Stomach (tissue), 9 donors: ENCODE results near the gene PDILT. TPM values are rescaled to one million over a fixed set of nuclear protein-coding genes. Genes with fewer than 3 reads are reported as not detected.
"Not testable (repeated sequence)": the region's sequence is repeated elsewhere in the genome, so short reads cannot be mapped to it uniquely, and the experiment has no call there.

Source experiments
- DNase-seq, 2 donors: peaks; one replicate each; pipeline versions ENCODE4 v3.0.0 to v3.0.0-alpha.2; 2013 to 2019
- H3K27ac ChIP-seq, 5 donors: fragments of 200-600 bp in 4 of 5; sonication (generic) in 4 of 5; one replicate each; pipeline ENCODE4 v1.5.1; 2013 to 2019; ENCODE audit warnings: mild to moderate bottlenecking in 1 of 5, moderate library complexity in 1 of 5
- H3K27me3 ChIP-seq, 3 donors: fragments of 200-600 bp; sonication (generic); one replicate each; pipeline ENCODE4 v1.5.1; 2017 to 2019; ENCODE audit warnings: mixed run types in 1 of 3
- H3K36me3 ChIP-seq, 4 donors: fragments of 200-600 bp; sonication (generic); 1 replicate in 3 of 4; 2 replicates in 1 of 4; pipeline ENCODE4 v1.5.1; 2016 to 2019
- H3K4me1 ChIP-seq, 4 donors: fragments of 200-600 bp; sonication (generic); one replicate each; pipeline ENCODE4 v1.5.1; 2016 to 2019
- H3K4me3 ChIP-seq, 4 donors: fragments of 200-600 bp; sonication (generic) in 3 of 4; one replicate each; pipeline ENCODE4 v1.5.1; 2016 to 2019; ENCODE audit warnings: mild to moderate bottlenecking in 1 of 4
- H3K9me3 ChIP-seq, 4 donors: fragments of 200-600 bp; sonication (generic); one replicate each; pipeline ENCODE4 v1.5.1; 2016 to 2019
- EP300 ChIP-seq: sonication (generic); formaldehyde crosslinking; IDR thresholded peaks from one replicate; pipeline ENCODE4 v1.6.1; 2017; ENCODE audit warnings: antibody characterized with exemption
- POLR2A ChIP-seq, 4 donors: fragments of 450-650 bp; IDR thresholded peaks; one replicate each; pipeline ENCODE4 v1.6.1; 2016; ENCODE audit warnings: antibody characterized with exemption in 4 of 4, control low read depth in 2 of 4, mild to moderate bottlenecking in 1 of 4, moderate library complexity in 1 of 4
- POLR2AphosphoS5 ChIP-seq, 3 donors: sonication (generic); formaldehyde crosslinking; IDR thresholded peaks; one replicate each; pipeline ENCODE4 v1.6.1; 2016; ENCODE audit warnings: antibody characterized with exemption in 3 of 3
- WGBS, 5 donors: extraction: QIAGEN DNeasy Blood & Tissue Kit in 3 of 5; methylation state at CpG; one replicate each; pipeline versions ENCODE4 v1.1.5 to v1.1.7; 2013 to 2018; 5-methylcytosine and 5-hydroxymethylcytosine counted together
- intact Hi-C: fragments of 100-400 bp; cut with DNase I; formaldehyde crosslinking; loops from one replicate; pipeline ENCODE4 v1.15.1; 2023; ENCODE audit warnings: low total_unique reads
- polyA plus RNA-seq, 3 donors: library from polyadenylated mRNA; stranded (reverse); fragments of 200-250 nt; gene quantifications; one replicate each; pipeline ENCODE4 v1.2.3, GENCODE V29; 2013
- total RNA-seq, 5 donors: library from RNA; depleted of rRNA; stranded (reverse); fragments of >200 nt; gene quantifications; one replicate each; pipeline versions ENCODE4 v1.1.0 to v1.2.3, GENCODE V29; 2014 to 2016
- TF ChIP-seq, protein P1 (sequence below), 7 experiments: fragments of 450-650 bp in 4 of 7; fragments of 200-600 bp in 3 of 7; sonication (generic) in 3 of 7; IDR thresholded peaks; one replicate each; pipeline ENCODE4 v1.5.1; 2016 to 2019; ENCODE audit warnings: antibody characterized with exemption in 7 of 7, control low read depth in 2 of 7, mild to moderate bottlenecking in 1 of 7
- donor health status: healthy with polysubstance abuse.
- donor health status: Bipolar disorder and iron deficiency.
- donor health status: healthy.

The PDILT gene
- total and polyA plus RNA-seq, 8 donors, result 0.37 to 150 (median 34.8) TPM; not detected in 1

DNA sequence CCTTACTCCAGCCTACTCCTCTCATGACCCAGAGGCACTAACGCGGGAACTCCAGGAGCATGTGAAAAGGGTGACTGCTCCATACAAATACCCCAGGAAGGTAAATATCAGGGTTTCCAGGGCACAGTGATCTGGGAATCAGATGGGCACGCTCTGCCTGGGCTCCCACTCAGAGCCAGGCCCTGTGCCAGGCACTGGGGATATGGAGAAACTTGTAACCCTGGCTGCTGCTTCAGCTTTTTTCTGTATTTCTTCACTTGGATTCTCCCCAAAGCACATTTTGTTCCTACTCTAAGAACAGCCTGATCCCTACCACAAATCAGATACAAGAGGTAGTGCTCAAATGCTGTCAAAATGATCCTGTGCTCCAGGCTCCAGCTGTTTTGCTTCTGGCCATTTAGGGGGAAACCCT is 35.3 kb upstream of the PDILT start:
- 9 to 57% (median 28%) methylated on average over 3 of the region's 3 CpGs for WGBS, 5 donors
- H3K36me3 ChIP-seq, H3K27me3 ChIP-seq, H3K4me3 ChIP-seq, H3K9me3 ChIP-seq, intact Hi-C loops: not testable (repeated sequence)
- H3K4me1 ChIP-seq, result peaks cover 0 to 12% (median 8%) of the 10 kb centered on the region in 4 donors
- TF ChIP-seq POLR2AphosphoS5 (IDR thresholded peaks at IDR 0.05) (peak in 1 of 3 donors; percentile 50), EP300 (peak; percentile 87)
- peak overlapping the region; percentile 24 to 77 (median 69) for H3K27ac ChIP-seq
- DNase-seq, result peak; percentile 13 to 80

GRCh38 chr16:20438950-20439349 is 34.4 kb upstream of the PDILT start:
- DNase-seq, intact Hi-C loops, H3K36me3 ChIP-seq, H3K9me3 ChIP-seq, H3K27me3 ChIP-seq, H3K4me3 ChIP-seq: not testable (repeated sequence)
- Histone ChIP-seq H3K27ac (peak overlapping the region in 3 of 5 donors; percentile 69 to 77 (median 74)), H3K4me1 (peaks cover 0 to 12% (median 8%) of the 10 kb centered on the region in 4 donors)
- 0 to 90% (median 71%) methylated on average over 1 to 2 of the region's 2 CpGs for WGBS, 5 donors

DNA sequence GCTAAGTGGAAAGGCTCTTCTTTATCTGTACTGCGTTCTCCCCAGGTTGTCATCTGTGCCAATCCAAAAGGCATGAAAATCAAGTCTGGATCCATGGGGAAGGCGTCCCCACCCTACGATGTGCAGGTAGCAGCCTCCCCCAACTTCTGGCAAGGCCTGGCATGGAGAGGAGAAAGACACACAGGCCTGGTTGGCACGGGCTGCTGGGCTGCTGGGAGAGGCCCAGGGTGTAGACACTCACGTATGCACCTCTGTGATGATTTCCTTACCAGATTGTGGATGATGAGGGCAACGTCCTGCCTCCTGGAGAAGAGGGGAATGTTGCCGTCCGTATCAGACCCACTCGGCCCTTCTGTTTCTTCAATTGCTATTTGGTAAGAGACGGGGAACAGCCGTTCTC is 26.4 kb upstream of the PDILT start:
- Histone ChIP-seq H3K27me3 (no peaks in the 10 kb centered on the region), H3K9me3 (no peaks in the 10 kb centered on the region), H3K27ac (no peak overlapping the region), H3K4me3 (no peak overlapping the region), H3K36me3 (no peaks in the 10 kb centered on the region), H3K4me1 (no peaks in the 10 kb centered on the region)
- intact Hi-C loops, result no loop called here
- no peak for DNase-seq
- WGBS, 5 donors, result 70 to 76% (median 70%) methylated on average over 8 to 11 of the region's 11 CpGs
- no peak for TF ChIP-seq EP300
- TF ChIP-seq POLR2A (IDR thresholded peaks at IDR 0.05), result no peak
- TF ChIP-seq, protein P1, sequence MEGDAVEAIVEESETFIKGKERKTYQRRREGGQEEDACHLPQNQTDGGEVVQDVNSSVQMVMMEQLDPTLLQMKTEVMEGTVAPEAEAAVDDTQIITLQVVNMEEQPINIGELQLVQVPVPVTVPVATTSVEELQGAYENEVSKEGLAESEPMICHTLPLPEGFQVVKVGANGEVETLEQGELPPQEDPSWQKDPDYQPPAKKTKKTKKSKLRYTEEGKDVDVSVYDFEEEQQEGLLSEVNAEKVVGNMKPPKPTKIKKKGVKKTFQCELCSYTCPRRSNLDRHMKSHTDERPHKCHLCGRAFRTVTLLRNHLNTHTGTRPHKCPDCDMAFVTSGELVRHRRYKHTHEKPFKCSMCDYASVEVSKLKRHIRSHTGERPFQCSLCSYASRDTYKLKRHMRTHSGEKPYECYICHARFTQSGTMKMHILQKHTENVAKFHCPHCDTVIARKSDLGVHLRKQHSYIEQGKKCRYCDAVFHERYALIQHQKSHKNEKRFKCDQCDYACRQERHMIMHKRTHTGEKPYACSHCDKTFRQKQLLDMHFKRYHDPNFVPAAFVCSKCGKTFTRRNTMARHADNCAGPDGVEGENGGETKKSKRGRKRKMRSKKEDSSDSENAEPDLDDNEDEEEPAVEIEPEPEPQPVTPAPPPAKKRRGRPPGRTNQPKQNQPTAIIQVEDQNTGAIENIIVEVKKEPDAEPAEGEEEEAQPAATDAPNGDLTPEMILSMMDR (IDR thresholded peaks at IDR 0.05), result no peak
- no peak for TF ChIP-seq POLR2AphosphoS5 (IDR thresholded peaks at IDR 0.05)

DNA sequence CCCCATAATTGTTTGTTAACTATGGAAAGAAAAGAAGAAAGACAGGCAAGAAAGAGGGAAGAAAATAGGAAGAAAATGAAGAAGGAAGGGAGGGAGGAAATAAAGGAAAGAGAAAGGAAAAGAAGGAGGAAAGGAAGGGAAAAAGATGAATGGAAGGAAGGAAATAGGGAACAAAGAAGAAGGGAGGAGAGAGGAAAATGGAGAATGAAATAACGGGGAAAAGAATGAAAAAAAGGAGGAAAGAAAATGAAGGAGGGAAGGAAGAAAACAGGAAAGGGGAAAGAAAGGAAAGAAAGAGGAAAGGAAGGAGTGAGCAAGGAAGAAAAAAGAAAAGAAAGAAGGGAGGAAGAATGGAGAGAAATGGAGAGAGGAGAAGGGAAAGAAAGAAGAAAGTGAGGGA is 25.9 kb upstream of the PDILT start:
- H3K4me3 ChIP-seq, H3K36me3 ChIP-seq, intact Hi-C loops, H3K27ac ChIP-seq, H3K4me1 ChIP-seq, H3K9me3 ChIP-seq, H3K27me3 ChIP-seq, DNase-seq: not testable (repeated sequence)
- 74 to 94% (median 86%) methylated on average over 1 of the region's 1 CpG for WGBS, 5 donors

DNA sequence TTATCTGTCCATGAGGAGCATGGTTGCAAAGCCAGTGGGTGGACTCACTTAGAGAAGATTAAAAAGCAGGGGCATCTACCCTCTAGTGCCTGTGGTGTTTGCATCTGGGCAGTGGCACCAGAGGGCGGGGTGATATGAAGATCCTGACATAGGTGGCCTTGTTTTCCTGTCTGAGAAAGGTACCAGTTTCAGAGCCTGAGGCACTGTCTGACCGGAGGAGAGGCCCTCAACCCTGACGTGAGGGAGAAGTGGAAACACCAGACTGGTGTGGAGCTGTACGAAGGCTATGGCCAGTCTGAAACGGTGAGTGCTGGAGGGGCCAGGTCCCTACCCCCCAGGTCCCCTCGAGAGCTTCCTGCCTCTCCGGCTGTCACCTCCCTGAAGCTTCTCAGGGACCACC is 25.0 kb upstream of the PDILT start:
- H3K4me1 ChIP-seq, DNase-seq, H3K27me3 ChIP-seq, H3K36me3 ChIP-seq, H3K27ac ChIP-seq, intact Hi-C loops, H3K4me3 ChIP-seq, H3K9me3 ChIP-seq: not testable (repeated sequence)
- 72 to 85% (median 84%) methylated on average over 7 of the region's 7 CpGs for WGBS, 5 donors

- 46 to 77% (median 70%) methylated on average over 2 of the region's 2 CpGs for WGBS, 5 donors
- DNase-seq, H3K4me1 ChIP-seq, H3K27me3 ChIP-seq, H3K4me3 ChIP-seq, H3K9me3 ChIP-seq, H3K27ac ChIP-seq, intact Hi-C loops, H3K36me3 ChIP-seq: not testable (repeated sequence)
Observed at GRCh38 chr16:20427401-20427797, 22.9 kb upstream of the PDILT start.

DNA sequence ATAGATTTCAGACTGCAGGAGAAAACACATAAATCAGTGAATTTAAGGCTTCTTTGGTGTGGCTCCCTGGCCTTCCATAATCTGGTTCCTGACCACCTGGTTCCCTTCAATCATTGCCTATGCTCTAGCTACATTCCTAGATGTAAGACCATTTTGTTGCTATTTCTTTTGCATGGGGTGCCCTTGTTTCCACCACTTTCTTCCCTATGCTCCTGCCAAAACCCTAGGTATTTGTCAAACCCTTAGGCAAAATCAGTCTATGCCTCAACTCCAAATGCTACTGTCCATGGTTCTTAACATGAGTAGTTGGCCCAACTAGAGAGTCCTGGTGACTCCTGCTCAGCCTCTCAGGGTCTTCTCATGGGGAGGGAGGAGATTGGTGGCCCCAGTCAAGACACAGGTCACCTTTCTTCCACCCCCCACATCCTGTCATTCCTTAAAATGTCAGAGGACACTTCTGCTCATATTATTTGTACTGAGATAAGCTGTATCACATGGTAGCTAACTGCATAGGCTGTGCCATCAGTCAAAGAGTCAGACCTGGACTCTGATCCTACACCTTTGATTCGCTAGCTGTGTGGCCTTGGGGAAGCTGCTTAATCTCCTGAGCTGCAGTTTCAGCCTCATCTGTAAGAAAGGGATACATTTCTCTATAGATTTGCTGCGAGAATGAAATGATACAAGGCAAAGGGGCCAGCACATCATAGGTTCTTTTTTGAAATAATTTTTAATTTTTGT is 19.8 kb upstream of the PDILT start:
- DNase-seq, result no peak
- no peaks in the 10 kb centered on the region for H3K4me1 ChIP-seq
- H3K27ac ChIP-seq, result no peak overlapping the region
- H3K9me3 ChIP-seq, result no peaks in the 10 kb centered on the region
- no peaks in the 10 kb centered on the region for H3K27me3 ChIP-seq
- no peaks in the 10 kb centered on the region for H3K36me3 ChIP-seq
- WGBS, 5 donors, result 62 to 72% (median 70%) methylated on average over 2 of the region's 2 CpGs
- no peak overlapping the region for H3K4me3 ChIP-seq
- TF ChIP-seq EP300 (no peak), POLR2A (IDR thresholded peaks at IDR 0.05) (no peak), POLR2AphosphoS5 (IDR thresholded peaks at IDR 0.05) (no peak)
- TF ChIP-seq, protein P1 (IDR thresholded peaks at IDR 0.05), result no peak
- intact Hi-C loops, result no loop called here

- 86 to 96% (median 90%) methylated on average over 5 of the region's 5 CpGs for WGBS, 5 donors
- H3K9me3 ChIP-seq, H3K27me3 ChIP-seq, H3K36me3 ChIP-seq, H3K27ac ChIP-seq, H3K4me1 ChIP-seq, intact Hi-C loops, DNase-seq, H3K4me3 ChIP-seq: not testable (repeated sequence)
Observed at GRCh38 chr16:20423772-20424128, 19.2 kb upstream of the PDILT start.

- H3K9me3 ChIP-seq, H3K27me3 ChIP-seq, DNase-seq, H3K36me3 ChIP-seq, H3K27ac ChIP-seq, H3K4me3 ChIP-seq, H3K4me1 ChIP-seq, intact Hi-C loops: not testable (repeated sequence)
- 82 to 86% (median 84%) methylated on average over 2 of the region's 2 CpGs for WGBS, 5 donors
Observed at GRCh38 chr16:20421748-20422147, 17.2 kb upstream of the PDILT start.

DNA sequence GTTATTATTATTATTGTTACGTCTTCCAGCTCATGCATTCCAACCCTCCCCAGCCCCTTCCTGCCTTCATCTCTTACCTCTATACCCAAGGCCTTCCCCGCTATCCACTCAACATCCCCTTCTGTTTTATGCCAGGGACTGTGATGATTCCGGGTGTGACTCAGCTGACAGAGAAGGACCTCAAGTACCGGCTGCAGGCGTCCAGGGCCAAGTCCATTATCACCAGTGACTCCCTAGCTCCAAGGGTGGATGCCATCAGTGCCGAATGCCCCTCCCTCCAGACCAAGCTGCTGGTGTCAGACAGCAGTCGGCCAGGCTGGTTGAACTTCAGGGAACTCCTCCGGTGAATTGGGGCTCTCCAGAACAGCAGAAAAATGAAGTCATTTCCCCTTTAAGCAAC is 14.6 kb upstream of the PDILT start:
- H3K4me1 ChIP-seq, H3K9me3 ChIP-seq, H3K27ac ChIP-seq, intact Hi-C loops, H3K4me3 ChIP-seq, H3K27me3 ChIP-seq, H3K36me3 ChIP-seq, DNase-seq: not testable (repeated sequence)
- 78 to 92% (median 88%) methylated on average over 8 of the region's 8 CpGs for WGBS, 5 donors
